ENCODE data around the gene HOXC13. TPM values are rescaled to one million over a fixed set of nuclear protein-coding genes. Genes with fewer than 3 reads are reported as not detected.
A peak's percentile ranks its signal among the peaks of the same experiment; 100 is the strongest.

The HOXC13 gene
- total RNA-seq, 1 donor from 2014 or later: not detected

- Mint-ChIP-seq H3K27me3 (peaks cover 99% of the 10 kb centered on the region), H3K36me3 (no peaks in the 10 kb centered on the region), H3K9me3 (no peaks in the 10 kb centered on the region), H3K27ac (no peak overlapping the region), H3K4me1 (ENCODE audit: unreplicated experiment) (peaks cover 2% of the 10 kb centered on the region), H3K4me3 (no peak overlapping the region)
- DNase-seq (ENCODE audit: extremely low spot score, unreplicated experiment): no peak
- TF ChIP-seq, protein P1, sequence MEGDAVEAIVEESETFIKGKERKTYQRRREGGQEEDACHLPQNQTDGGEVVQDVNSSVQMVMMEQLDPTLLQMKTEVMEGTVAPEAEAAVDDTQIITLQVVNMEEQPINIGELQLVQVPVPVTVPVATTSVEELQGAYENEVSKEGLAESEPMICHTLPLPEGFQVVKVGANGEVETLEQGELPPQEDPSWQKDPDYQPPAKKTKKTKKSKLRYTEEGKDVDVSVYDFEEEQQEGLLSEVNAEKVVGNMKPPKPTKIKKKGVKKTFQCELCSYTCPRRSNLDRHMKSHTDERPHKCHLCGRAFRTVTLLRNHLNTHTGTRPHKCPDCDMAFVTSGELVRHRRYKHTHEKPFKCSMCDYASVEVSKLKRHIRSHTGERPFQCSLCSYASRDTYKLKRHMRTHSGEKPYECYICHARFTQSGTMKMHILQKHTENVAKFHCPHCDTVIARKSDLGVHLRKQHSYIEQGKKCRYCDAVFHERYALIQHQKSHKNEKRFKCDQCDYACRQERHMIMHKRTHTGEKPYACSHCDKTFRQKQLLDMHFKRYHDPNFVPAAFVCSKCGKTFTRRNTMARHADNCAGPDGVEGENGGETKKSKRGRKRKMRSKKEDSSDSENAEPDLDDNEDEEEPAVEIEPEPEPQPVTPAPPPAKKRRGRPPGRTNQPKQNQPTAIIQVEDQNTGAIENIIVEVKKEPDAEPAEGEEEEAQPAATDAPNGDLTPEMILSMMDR (conservative IDR thresholded peaks at IDR 0.05): no peak
Observed at GRCh38 chr12:53960187-53961024, 21.8 kb downstream of the HOXC13 start.

GRCh38 chr12:53961025-53961761 is 22.6 kb downstream of the HOXC13 start:
- Mint-ChIP-seq H3K9me3 (no peaks in the 10 kb centered on the region), H3K27me3 (peaks cover 99% of the 10 kb centered on the region), H3K36me3 (no peaks in the 10 kb centered on the region), H3K4me3 (no peak overlapping the region), H3K4me1 (ENCODE audit: unreplicated experiment) (peaks cover 7% of the 10 kb centered on the region), H3K27ac (no peak overlapping the region)
- DNase-seq (ENCODE audit: extremely low spot score, unreplicated experiment): no peak
- TF ChIP-seq, protein P1 (conservative IDR thresholded peaks at IDR 0.05): peak; percentile 46

DNA sequence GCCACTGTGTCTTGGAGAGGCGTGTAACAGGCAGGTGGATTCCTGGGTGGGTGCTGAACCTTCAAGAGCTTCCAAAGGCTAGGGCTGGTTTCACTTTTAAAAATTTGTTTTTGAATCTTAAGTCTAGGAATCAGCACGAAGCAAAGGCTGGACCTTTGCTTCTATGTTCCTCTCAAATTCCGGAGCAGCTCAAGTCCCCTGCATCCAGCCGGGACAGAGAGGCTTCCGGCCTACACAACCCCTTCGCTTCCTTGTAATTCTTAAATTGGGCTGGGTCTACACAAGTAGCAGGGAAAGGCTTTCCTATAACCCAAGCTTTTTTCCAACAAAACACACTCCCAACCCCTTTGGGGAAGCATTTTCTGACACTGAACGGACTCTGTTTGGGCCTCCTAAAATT is 24.4 kb downstream of the HOXC13 start:
- DNase-seq (ENCODE audit: extremely low spot score, unreplicated experiment): no peak
- TF ChIP-seq, protein P1 (conservative IDR thresholded peaks at IDR 0.05): no peak
- no peak overlapping the region for H3K4me3 Mint-ChIP-seq
- no peak overlapping the region for H3K27ac Mint-ChIP-seq
- peaks cover 12% of the 10 kb centered on the region for H3K4me1 Mint-ChIP-seq (ENCODE audit: unreplicated experiment)
- H3K27me3 Mint-ChIP-seq: peaks cover 99% of the 10 kb centered on the region
- H3K9me3 Mint-ChIP-seq: no peaks in the 10 kb centered on the region
- H3K36me3 Mint-ChIP-seq: no peaks in the 10 kb centered on the region

DNA sequence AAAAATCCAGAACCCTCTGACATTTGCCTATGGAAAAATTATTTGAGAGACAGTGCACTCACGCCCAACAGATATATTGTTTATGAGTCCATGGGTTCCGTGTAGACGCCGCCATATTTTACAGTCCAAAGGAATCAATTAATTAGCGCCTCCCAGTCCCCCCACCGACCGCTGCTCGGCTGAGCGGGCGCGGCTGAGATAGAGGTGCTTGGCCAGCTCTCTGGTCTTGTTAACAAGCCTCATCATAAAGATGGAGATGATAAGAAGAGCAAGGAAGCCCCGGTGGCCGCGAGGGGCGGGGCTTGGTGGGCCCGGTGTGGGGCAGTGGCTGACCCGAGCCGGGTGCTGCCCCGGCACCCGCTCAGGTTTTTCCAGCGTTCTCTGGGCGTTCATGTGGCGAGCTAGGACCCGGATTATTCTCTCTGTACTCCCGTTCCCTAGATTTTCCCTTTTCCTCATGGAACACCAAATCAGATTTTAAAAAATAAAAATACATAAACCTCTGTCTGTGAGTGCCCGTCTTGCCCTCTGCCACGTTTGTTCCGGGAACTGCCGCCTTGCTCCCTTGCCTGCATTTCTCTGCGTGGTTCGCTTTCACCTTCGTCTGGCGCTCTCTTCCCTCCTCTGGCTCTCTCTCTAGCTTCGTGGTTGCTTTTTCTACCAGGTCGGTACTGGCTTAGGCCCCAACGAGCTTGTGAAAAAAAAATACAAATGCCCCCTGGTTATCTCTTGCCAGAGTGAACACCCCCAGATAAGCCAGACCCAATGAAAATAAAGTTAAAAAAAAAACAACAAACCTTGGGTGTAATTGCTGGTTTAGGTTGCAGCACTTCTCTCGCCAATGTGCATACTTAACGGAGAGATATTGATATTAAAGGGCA is 25.0 kb downstream of the HOXC13 start:
- DNase-seq (ENCODE audit: extremely low spot score, unreplicated experiment): no peak
- Mint-ChIP-seq H3K27me3 (peaks cover 99% of the 10 kb centered on the region), H3K4me1 (ENCODE audit: unreplicated experiment) (peaks cover 12% of the 10 kb centered on the region), H3K27ac (no peak overlapping the region), H3K36me3 (no peaks in the 10 kb centered on the region), H3K4me3 (no peak overlapping the region), H3K9me3 (no peaks in the 10 kb centered on the region)
- TF ChIP-seq, protein P1 (conservative IDR thresholded peaks at IDR 0.05): no peak

DNA sequence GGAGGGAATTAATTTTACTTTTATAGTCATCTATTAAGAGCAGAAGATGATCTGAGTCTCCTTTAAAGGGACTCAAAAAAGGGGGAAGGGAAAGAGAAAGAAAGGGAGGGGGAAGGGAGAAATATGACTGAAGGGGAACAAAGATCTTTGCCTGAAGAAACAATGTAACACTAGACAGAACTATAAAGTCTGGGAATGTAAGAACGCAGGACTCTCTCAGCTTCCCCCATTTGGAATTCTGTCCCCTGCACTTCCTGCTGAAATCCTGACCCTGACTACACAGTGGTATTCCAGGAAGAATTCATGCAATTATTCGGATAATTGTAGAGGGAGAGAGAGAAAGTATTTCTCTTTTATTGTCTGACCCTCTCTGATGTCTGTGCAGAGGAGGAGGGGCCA is 25.7 kb downstream of the HOXC13 start:
- Mint-ChIP-seq H3K9me3 (no peaks in the 10 kb centered on the region), H3K27me3 (peaks cover 99% of the 10 kb centered on the region), H3K27ac (no peak overlapping the region), H3K4me1 (ENCODE audit: unreplicated experiment) (peaks cover 12% of the 10 kb centered on the region), H3K4me3 (no peak overlapping the region), H3K36me3 (no peaks in the 10 kb centered on the region)
- no peak for DNase-seq (ENCODE audit: extremely low spot score, unreplicated experiment)
- TF ChIP-seq, protein P1 (conservative IDR thresholded peaks at IDR 0.05): no peak
